Measurements from ENCODE around the gene SNAP47.

The SNAP47 gene

GRCh38 chr1:227796359-227796915 is 61.2 kb downstream of the SNAP47 start:
- H3K9me3 ChIP-seq (ENCODE audit: control insufficient read depth, insufficient read depth, low read depth, low read length), result no peaks in the 10 kb centered on the region
- H3K4me1 ChIP-seq (ENCODE audit: control insufficient read depth, insufficient read depth, low read length), result peaks cover 23% of the 10 kb centered on the region
- no peak overlapping the region for H3K9ac ChIP-seq (ENCODE audit: low read length)
- peaks cover 7% of the 10 kb centered on the region; the same call in 1 of the 2 replicates for H3K27me3 ChIP-seq (ENCODE audit: control insufficient read depth, insufficient read depth, low read length)
- no peak overlapping the region for H3K4me3 ChIP-seq (ENCODE audit: low read depth, low read length)
- no peak overlapping the region for H3K27ac ChIP-seq (ENCODE audit: low read depth, low read length)
- no peaks in the 10 kb centered on the region for H3K36me3 ChIP-seq (ENCODE audit: control insufficient read depth, insufficient read depth, low read length)

GRCh38 chr1:227797144-227797543 is 61.9 kb downstream of the SNAP47 start:
- H3K27me3 ChIP-seq (ENCODE audit: control insufficient read depth, insufficient read depth, low read length), result peaks cover 7% of the 10 kb centered on the region; the same call in 1 of the 2 replicates
- H3K9ac ChIP-seq (ENCODE audit: low read length), result no peak overlapping the region
- peaks cover 23% of the 10 kb centered on the region for H3K4me1 ChIP-seq (ENCODE audit: control insufficient read depth, insufficient read depth, low read length)
- no peak overlapping the region for H3K27ac ChIP-seq (ENCODE audit: low read depth, low read length)
- no peaks in the 10 kb centered on the region for H3K9me3 ChIP-seq (ENCODE audit: control insufficient read depth, insufficient read depth, low read depth, low read length)
- H3K4me3 ChIP-seq (ENCODE audit: low read depth, low read length), result no peak overlapping the region
- H3K36me3 ChIP-seq (ENCODE audit: control insufficient read depth, insufficient read depth, low read length), result no peaks in the 10 kb centered on the region

- Histone ChIP-seq H3K9ac (ENCODE audit: low read length) (no peak overlapping the region), H3K9me3 (ENCODE audit: control insufficient read depth, insufficient read depth, low read depth, low read length) (no peaks in the 10 kb centered on the region), H3K4me1 (ENCODE audit: control insufficient read depth, insufficient read depth, low read length) (peaks cover 23% of the 10 kb centered on the region), H3K4me3 (ENCODE audit: low read depth, low read length) (no peak overlapping the region), H3K36me3 (ENCODE audit: control insufficient read depth, insufficient read depth, low read length) (no peaks in the 10 kb centered on the region), H3K27me3 (ENCODE audit: control insufficient read depth, insufficient read depth, low read length) (peaks cover 7% of the 10 kb centered on the region; the same call in 1 of the 2 replicates), H3K27ac (ENCODE audit: low read depth, low read length) (no peak overlapping the region)
These were observed 62.4 kb downstream of the SNAP47 start for GRCh38 chr1:227797625-227798024.

- Histone ChIP-seq H3K4me3 (ENCODE audit: low read depth, low read length) (no peak overlapping the region), H3K27me3 (ENCODE audit: control insufficient read depth, insufficient read depth, low read length) (peaks cover 7% of the 10 kb centered on the region; the same call in 1 of the 2 replicates), H3K9ac (ENCODE audit: low read length) (no peak overlapping the region), H3K27ac (ENCODE audit: low read depth, low read length) (no peak overlapping the region), H3K36me3 (ENCODE audit: control insufficient read depth, insufficient read depth, low read length) (no peaks in the 10 kb centered on the region), H3K9me3 (ENCODE audit: control insufficient read depth, insufficient read depth, low read depth, low read length) (no peaks in the 10 kb centered on the region), H3K4me1 (ENCODE audit: control insufficient read depth, insufficient read depth, low read length) (peaks cover 17% of the 10 kb centered on the region)
These were observed 63.0 kb downstream of the SNAP47 start for GRCh38 chr1:227798078-227798802.

- Histone ChIP-seq H3K36me3 (ENCODE audit: control insufficient read depth, insufficient read depth, low read length) (no peaks in the 10 kb centered on the region), H3K9ac (ENCODE audit: low read length) (no peak overlapping the region), H3K27ac (ENCODE audit: low read depth, low read length) (no peak overlapping the region), H3K4me1 (ENCODE audit: control insufficient read depth, insufficient read depth, low read length) (peaks cover 2% of the 10 kb centered on the region), H3K4me3 (ENCODE audit: low read depth, low read length) (no peak overlapping the region), H3K9me3 (ENCODE audit: control insufficient read depth, insufficient read depth, low read depth, low read length) (no peaks in the 10 kb centered on the region), H3K27me3 (ENCODE audit: control insufficient read depth, insufficient read depth, low read length) (peaks cover 7% of the 10 kb centered on the region; the same call in 1 of the 2 replicates)
These were observed 64.5 kb downstream of the SNAP47 start for GRCh38 chr1:227799756-227800155.

- Histone ChIP-seq H3K27me3 (ENCODE audit: control insufficient read depth, insufficient read depth, low read length) (peaks cover 6% of the 10 kb centered on the region; the same call in 1 of the 2 replicates), H3K36me3 (ENCODE audit: control insufficient read depth, insufficient read depth, low read length) (no peaks in the 10 kb centered on the region), H3K9me3 (ENCODE audit: control insufficient read depth, insufficient read depth, low read depth, low read length) (no peaks in the 10 kb centered on the region), H3K27ac (ENCODE audit: low read depth, low read length) (no peak overlapping the region), H3K9ac (ENCODE audit: low read length) (no peak overlapping the region), H3K4me3 (ENCODE audit: low read depth, low read length) (no peak overlapping the region), H3K4me1 (ENCODE audit: control insufficient read depth, insufficient read depth, low read length) (no peaks in the 10 kb centered on the region)
These were observed 68.7 kb downstream of the SNAP47 start for GRCh38 chr1:227803933-227804332.

GRCh38 chr1:227805606-227806197 is 70.5 kb downstream of the SNAP47 start:
- Histone ChIP-seq H3K9ac (ENCODE audit: low read length) (no peak overlapping the region), H3K4me3 (ENCODE audit: low read depth, low read length) (no peak overlapping the region), H3K27ac (ENCODE audit: low read depth, low read length) (no peak overlapping the region), H3K27me3 (ENCODE audit: control insufficient read depth, insufficient read depth, low read length) (no peaks in the 10 kb centered on the region), H3K36me3 (ENCODE audit: control insufficient read depth, insufficient read depth, low read length) (no peaks in the 10 kb centered on the region), H3K9me3 (ENCODE audit: control insufficient read depth, insufficient read depth, low read depth, low read length) (no peaks in the 10 kb centered on the region), H3K4me1 (ENCODE audit: control insufficient read depth, insufficient read depth, low read length) (no peaks in the 10 kb centered on the region)

- H3K36me3 ChIP-seq (ENCODE audit: control insufficient read depth, insufficient read depth, low read length), result no peaks in the 10 kb centered on the region
- no peak overlapping the region for H3K27ac ChIP-seq (ENCODE audit: low read depth, low read length)
- no peak overlapping the region for H3K4me3 ChIP-seq (ENCODE audit: low read depth, low read length)
- no peaks in the 10 kb centered on the region for H3K4me1 ChIP-seq (ENCODE audit: control insufficient read depth, insufficient read depth, low read length)
- H3K9ac ChIP-seq (ENCODE audit: low read length), result no peak overlapping the region
- peaks cover 11% of the 10 kb centered on the region for H3K9me3 ChIP-seq (ENCODE audit: control insufficient read depth, insufficient read depth, low read depth, low read length)
- H3K27me3 ChIP-seq (ENCODE audit: control insufficient read depth, insufficient read depth, low read length), result no peaks in the 10 kb centered on the region
These were observed 73.3 kb downstream of the SNAP47 start for GRCh38 chr1:227808566-227808965.

- H3K4me3 ChIP-seq (ENCODE audit: low read depth, low read length), result no peak overlapping the region
- no peaks in the 10 kb centered on the region for H3K4me1 ChIP-seq (ENCODE audit: control insufficient read depth, insufficient read depth, low read length)
- no peak overlapping the region for H3K9ac ChIP-seq (ENCODE audit: low read length)
- no peaks in the 10 kb centered on the region for H3K36me3 ChIP-seq (ENCODE audit: control insufficient read depth, insufficient read depth, low read length)
- no peaks in the 10 kb centered on the region for H3K27me3 ChIP-seq (ENCODE audit: control insufficient read depth, insufficient read depth, low read length)
- H3K27ac ChIP-seq (ENCODE audit: low read depth, low read length), result no peak overlapping the region
- peaks cover 16% of the 10 kb centered on the region for H3K9me3 ChIP-seq (ENCODE audit: control insufficient read depth, insufficient read depth, low read depth, low read length)
These were observed 73.8 kb downstream of the SNAP47 start for GRCh38 chr1:227809026-227809425.

- Histone ChIP-seq H3K27me3 (ENCODE audit: control insufficient read depth, insufficient read depth, low read length) (no peaks in the 10 kb centered on the region), H3K4me1 (ENCODE audit: control insufficient read depth, insufficient read depth, low read length) (no peaks in the 10 kb centered on the region), H3K4me3 (ENCODE audit: low read depth, low read length) (no peak overlapping the region), H3K9me3 (ENCODE audit: control insufficient read depth, insufficient read depth, low read depth, low read length) (peaks cover 43% of the 10 kb centered on the region), H3K36me3 (ENCODE audit: control insufficient read depth, insufficient read depth, low read length) (no peaks in the 10 kb centered on the region), H3K9ac (ENCODE audit: low read length) (no peak overlapping the region), H3K27ac (ENCODE audit: low read depth, low read length) (no peak overlapping the region)
These were observed 78.7 kb downstream of the SNAP47 start for GRCh38 chr1:227813962-227814361.
